NCI-H69 (cell line): Measurements from ENCODE around the gene CAMKMT.

ENCODE experiments used
- DNase-seq: peaks from one replicate; lab custom pipeline; 2025; lab: John Stamatoyannopoulos, UW

Gene CAMKMT

DNA sequence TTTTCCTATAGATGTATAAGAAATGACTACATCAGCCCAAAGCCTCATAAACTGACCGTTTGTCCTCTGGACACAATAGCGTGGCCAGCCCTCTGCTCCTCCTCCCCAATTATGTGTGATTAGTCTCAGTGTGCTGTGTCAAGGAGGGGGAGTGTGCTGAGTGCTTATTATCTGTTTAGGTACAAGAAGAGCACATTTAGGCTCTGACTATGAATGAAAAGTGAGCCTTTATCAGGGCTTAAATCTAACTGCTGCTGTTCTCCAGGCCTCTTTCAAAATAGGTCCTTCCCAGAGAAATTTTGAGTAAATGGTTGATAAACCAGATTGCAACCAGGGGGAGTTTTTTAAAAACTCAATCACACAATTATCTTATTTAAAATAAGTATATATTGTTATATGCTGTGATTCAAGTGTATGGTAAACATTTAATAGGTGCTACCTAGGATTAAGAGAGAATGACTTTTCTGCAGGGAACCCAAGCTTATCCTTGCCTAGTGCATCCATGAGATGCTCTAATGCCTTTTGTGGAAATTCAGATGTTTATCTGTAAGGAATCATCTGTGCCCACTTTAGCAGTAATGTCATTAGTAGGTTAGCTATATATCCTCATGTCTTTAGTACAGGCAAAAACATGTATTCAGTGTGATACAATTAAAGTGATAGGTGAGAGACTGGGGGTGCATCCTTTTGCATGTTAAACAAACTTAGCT lies 411.1 kb downstream of the CAMKMT start:
- DNase-seq: peak; percentile 96

DNA sequence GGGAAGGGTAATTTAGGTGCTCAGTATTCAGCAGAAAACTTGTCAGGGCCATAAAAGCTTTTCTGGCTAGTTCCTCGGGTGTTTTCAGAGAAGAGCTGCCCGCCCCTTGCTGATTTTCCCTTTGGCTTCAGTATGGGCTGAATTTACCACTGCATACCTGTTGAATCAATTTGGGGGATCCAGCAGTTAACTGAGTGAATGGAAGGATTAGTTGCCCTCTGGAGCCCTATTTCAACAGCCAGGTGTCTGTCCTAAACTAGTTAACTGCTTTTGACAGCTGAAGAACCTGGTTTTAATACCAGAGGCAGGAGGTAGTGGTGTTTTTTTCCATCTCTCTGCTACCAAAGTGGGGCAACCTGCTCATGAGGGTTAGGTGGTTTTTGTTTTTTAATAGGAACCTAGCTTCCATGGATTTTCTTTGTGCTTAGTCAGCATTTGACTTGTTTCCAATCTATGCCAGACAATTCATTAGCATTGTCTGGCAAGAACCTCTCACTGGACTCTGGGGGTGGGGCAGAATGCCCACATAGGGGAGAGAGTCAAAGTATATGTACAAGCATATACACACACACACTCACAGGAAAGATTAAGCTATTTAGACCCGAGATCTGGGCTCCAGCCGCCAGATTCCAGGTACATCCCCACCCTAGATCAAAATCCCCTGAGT lies 413.2 kb downstream of the CAMKMT start:
- DNase-seq: peak; percentile 90

DNA sequence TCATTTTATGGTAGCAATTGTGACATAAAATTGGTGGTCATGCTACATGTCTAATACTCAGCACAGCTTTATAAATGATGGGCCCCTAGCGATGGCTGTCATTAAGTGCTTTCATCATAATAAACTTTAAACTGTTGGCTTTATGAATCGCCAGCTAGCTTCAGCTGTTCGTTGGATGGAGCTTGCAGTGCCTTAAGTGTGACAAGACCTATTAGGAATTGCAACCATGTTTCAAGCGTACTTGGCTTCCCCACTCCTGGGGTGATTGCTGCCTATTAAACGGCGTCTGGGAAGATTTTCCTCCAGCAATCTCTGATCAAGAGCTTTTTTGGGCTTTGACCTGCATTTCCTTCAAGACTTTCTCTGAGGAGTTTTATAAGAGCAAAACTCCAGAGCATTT lies 415.3 kb downstream of the CAMKMT start:
- DNase-seq: peak; percentile 77

DNA sequence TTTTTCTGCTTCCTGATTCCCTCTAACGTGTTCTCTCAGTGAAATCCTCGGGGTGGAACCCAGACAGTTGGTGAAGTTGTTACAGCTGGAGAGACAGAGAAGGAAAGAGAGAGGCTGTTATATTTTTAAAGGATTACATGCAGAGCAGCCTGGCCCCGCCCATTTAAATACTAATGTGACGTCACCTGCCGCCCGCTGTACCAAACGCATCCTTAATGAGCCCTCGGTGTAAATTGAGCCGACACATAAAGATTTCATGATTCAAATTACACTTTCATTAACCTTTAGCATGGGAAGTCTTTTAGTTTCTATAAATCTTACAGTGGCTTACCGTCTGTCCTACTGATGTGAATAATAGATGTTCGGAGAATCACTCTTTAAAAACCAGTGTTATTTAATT lies 415.8 kb downstream of the CAMKMT start:
- DNase-seq: peak; percentile 95

DNA sequence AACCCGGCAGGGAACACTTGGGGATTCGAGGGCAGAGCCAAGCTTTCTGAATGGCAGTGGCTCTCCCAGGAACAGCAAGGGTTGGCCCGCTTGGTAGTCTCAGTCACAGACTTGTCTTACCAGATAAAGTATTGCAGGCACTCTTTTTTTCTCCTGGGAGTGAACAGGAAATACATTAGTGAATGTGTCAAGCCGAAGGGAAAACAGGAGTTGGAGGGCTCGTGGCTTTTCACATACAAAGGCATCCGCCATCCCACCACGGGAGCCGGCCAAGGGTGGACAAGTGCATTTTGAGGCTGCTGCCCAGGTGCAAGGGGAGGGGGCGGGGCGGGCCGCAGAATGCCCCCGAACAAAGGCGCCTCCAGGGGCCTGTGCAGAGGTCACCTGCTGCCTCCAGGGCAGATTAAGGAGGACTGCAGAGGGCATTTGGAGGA lies 416.5 kb downstream of the CAMKMT start:
- DNase-seq: peak; percentile 89

DNA sequence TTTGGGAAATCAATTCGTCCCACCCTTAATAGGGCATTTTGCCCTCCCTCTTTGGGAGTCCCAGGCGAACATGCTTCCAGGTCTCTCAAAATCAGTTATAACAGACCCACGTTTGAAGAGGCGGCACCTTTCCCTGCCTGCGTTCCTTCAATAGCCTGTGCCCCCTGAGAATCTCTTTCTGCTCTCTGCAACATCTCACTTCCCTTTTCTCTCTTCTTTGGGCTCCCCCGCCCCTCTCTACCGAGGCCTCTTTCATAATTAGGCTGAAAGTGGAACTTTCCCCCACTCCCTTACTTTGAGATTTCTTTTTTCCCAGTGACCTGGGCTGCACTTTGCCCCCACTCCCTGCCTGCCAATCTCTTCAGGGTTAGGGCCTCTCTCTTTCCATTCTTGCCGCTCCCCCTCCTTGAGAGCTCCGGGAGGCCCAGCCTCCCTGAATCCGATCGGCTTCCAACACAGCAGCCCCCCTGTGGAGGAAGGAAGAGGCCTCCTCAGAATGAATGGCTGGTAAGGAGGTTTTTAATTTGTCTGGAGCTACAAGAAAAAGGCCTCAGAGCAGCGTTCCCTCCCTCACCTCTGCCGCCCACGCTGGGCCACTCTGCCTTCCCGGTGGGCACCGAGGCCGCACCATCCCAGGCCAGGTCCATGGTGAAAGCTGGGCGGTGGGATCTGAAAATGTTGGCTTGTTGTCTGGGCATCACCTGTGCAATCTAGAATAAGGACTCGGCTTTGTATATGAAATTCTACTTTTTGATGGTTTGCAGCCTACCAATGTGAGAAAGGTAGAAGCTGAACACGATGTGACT lies 417.1 kb downstream of the CAMKMT start:
- DNase-seq: no peak

DNA sequence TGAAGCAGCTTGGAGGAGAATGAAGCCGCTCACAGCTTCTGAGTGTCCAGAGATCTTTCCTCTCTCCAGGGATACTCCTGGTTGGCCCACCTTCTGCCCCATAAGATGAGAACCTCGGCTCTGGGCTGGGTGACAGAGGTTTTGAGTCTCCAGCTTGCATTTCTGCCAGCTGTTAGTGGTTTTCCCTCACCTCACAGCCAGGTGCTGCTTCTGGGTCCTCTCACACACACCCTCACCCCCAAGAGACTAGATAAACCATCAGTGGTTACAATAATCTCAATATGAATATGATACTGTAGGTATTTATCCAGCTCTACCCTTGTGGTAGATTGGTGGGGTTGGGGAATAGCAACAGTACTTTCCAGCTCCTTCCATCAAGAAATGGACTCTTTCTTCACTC lies 418.0 kb downstream of the CAMKMT start:
- DNase-seq: no peak

DNA sequence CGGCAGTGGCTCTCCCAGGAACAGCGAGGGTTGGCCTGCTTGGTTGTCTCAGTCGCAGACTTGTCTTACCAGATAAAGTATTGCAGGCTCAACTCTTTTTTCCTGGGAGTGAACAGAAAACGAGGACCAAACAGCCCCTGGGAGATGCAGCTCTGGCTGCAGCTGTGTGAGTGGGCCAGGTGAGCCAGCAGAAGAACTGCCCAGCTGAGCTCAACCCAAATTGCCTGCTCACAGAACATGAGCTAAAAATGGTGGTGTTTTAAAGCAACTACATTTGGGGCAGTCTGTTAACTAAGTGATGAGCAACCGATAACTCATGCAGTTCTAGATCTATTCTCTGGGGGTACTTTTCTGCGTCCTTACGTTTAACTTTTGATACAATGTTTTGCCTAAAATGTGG lies 418.7 kb downstream of the CAMKMT start:
- DNase-seq: no peak

DNA sequence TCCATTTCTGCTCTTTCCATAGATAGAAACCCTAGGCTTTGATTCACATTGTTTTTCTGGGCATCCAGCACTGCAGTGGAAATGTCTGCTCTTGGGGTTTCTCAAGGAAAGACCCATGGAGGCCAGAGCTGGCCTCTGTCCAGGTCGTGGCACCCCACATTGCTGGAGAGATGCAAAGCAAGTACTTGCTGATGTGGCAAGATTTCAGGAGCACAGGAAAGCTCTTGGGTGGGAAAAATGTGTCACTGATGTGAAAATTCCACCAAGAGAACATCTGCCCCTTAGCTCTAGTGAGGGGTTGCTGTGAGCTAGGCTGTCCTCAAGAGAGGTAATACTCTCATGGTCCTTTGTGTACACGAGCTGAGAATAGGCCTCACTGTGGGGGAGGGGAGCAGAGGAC lies 423.7 kb downstream of the CAMKMT start:
- DNase-seq: no peak

DNA sequence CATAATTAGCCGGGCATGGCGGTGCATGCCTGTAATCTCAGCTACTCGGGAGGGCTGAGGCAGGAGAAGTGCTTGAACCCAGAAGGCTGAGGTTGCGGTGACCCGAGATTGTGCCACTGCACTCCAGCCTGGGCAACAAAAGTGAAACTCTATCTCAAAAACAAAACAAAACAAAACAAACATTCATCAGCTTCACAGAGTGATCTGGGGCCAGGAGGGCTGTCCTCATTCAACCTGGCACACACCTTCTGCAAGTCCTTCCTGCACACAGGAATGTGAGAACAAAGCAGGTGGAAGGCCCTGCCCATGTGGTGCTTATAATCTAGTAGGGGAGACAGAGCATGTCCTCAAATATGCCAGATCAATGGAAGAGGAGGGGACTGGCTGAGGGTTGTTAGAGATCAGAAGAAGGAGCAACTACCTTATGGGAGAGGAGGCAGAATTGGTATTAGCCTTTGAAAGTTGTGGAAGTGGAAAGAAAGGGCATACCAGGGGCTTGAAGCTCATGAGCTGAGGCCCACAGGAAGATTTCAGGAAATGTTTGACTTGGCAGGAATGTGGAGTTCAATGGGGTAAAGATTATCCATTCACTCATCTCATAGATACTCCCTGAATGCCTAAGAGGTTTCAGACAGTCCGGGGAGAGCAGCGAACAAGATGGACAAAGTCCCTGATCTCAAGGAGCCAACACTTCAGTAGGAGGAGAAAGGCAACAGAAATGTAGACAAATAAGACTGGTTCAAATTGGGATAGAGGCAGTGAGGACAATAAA lies 424.5 kb downstream of the CAMKMT start:
- no peak for DNase-seq

DNA sequence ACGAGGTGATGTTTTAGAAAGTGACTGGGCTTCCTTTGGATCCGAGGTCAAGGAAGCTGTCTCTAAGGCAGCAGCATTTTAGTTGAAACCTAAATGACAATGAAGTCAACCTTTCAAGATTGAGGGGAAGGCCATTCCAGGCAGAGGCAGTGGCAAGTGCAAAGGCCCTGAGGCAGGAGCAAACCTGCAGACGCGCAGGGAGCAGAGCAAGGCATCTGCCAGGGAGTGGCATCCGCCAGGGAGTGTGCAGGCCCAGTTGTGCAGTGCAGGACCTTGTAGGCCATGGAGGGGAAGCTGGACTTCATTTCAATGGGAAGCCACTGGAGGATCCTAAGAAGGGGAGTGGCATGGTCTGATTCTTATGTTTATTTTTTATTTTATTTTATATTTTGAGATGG lies 425.1 kb downstream of the CAMKMT start:
- DNase-seq: no peak

DNA sequence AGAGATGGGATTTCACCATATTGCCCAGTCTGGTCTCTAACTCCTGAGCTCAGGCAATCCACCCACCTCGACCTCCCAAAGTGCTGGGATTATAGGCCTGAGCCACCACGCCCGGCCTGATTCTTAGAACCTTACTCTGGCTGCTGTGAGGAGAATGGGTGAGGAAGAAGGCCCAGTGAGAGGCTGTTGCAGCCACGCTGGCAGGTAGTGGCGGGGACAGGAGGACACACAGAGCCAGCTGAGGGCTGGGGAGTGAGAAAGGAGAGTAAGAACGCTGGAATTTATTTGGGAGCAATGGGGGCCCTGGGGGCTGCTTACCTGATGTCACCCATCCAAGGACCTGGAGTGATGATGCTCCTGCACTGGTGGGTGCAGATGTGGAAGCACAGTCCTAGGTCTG lies 425.9 kb downstream of the CAMKMT start:
- DNase-seq: no peak

DNA sequence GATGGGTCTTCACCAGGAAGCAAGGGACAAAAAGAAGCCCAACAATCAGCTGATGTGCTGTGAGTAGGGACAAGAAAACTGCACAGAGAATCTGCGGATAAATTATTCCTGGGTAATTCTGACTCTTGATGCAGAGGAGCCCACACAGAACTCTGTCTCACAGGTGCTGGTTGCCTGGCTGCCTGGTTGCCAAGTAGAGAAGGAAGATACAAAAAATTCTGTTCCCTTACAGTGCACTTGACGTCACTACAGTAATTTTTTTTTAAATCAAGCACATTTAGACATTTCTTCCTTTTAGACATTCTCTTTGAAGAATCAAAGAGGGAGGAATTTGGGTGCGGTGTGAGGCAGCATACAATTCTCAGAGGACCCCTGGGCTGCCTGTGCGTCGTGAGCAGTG lies 427.7 kb downstream of the CAMKMT start:
- DNase-seq: no peak

DNA sequence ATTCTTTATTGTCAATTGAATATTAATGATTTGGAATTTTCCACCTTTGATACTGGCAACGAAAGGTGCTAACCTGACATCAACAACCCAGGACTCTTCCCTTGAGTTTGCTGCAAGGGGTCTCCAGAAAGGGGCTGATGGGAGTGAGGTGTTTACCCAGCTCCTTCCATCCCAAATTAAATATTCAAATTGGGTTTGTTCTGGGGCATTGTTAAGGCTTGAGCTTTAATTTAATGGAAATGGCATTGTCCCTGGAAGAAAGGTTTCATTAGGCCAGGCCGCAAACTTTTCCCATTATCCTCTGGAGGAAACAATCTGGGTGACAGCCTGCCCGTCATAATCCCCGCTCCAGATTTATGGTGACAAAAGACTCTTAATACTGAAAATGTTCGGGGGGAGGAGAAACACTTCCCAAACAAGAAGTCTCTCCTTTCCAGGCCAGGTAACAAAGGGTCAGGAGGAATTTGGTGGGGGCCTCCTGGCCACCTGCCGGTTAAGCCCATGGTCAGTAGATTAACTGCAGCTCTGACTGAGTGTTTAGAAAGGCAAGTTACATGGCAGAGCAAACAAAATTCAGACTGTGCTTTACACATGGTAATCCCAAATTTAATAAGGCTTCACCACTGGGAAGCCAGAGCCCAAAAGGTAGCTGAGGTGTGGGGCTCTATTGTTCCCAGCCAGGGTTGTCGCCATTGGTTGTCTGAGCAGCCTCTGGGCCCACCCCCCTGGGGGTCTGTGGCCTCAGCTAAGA lies 428.4 kb downstream of the CAMKMT start:
- no peak for DNase-seq

DNA sequence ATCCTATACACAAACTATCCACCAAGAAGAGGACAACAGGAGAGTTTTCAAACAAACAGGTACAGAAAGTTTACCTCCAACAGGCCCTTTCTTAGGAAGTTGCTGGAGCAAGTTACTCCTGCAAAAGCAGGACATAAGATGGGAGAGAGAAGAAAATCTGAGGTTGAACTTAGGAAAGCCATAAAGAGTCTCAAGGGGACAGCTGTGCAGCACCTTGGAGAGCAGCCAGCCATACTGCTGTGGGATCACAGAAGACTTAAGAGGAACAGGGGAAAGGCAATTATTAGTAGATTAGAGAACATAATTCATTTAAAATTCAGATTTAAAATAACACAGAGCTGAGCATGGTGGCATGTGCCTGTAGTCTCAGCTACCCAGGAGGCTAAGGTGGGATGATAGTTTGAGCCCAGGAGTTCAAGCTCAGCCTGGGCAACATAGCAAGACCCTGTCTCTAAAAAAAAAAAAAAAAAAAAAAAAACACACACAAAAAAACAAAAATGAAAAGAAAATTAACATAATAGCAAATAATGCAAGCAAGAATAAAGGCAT lies 431.6 kb downstream of the CAMKMT start:
- DNase-seq: peak; percentile 54

DNA sequence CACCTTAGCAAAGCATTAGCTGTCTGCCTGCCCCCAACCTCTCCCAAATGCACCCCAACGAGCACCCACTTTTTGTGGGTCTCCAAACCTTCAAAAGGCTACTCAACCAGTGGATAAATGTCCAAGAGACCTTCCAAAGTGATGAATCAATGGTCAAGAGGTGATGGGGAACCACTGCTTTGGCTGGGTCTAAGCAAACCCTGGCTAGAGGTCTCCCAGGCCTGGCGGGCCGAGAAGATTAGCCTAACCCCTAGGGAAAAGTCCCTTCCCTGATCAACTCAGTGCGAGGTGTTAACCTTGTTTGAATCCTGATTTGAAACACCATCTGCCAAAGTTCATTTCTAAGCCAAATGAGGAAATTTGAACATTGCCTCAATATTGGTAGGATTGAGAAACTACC lies 435.0 kb downstream of the CAMKMT start:
- DNase-seq: no peak

DNA sequence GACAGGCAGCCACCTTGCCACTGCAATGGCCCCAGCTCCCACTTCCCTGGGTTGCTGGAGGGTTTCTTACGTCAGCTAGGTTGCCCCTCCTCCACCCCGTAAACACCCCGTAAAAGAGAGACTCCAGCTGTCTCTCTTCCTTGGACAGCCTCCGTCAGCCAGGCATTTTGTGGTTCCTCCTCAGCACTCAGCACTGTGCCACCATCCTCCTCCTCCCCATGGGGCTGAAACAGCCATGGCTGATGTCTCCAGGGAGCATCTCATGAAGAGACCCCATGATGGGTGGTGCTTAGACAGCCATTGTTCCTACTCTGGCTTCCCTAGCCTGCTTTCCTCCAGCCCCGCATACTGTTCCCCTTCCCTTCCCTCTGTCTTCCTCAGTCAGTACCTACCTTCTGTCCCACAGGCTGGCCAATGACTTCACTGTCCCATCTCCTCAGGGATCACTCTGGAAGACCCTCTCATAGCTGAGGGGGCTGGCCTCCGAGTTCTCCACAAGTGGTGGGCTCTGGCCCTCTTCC lies 436.5 kb downstream of the CAMKMT start:
- no peak for DNase-seq

DNA sequence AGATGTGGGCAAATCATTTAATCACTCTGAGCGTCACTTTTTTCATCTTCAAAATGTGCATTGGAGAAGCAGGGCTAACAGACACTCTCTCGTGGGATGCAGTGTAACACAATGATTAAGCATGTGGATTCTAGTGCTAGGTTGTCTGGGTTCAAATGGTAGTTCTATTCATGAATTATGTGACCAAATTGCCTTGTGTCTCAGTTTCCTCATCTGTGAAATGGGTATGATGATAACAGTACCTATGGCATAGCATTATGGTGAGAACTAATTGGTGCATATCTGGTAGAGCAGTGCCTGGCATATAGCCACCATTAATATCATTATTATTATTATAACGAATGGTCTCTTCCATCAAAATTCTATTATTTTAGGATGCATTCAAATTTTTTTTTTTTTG lies 437.4 kb downstream of the CAMKMT start:
- no peak for DNase-seq

DNA sequence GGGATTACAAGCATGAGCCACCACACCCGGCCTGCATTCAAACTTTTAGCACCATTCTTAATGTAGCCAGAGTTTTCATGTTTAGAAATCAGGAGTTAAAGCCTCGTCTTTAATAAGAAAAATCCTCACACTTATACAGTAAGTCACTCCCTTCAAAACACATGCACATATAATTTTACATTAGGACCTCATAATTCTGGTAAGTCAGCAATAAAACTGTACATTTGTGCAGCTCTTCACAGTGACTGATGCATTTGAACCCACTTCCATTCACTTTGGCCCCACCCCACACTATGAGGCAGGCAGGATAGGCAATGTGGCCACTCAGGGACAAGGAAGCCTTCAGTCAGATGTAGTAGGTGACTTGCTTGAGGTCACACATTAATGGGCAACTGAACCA lies 438.0 kb downstream of the CAMKMT start:
- DNase-seq: no peak

DNA sequence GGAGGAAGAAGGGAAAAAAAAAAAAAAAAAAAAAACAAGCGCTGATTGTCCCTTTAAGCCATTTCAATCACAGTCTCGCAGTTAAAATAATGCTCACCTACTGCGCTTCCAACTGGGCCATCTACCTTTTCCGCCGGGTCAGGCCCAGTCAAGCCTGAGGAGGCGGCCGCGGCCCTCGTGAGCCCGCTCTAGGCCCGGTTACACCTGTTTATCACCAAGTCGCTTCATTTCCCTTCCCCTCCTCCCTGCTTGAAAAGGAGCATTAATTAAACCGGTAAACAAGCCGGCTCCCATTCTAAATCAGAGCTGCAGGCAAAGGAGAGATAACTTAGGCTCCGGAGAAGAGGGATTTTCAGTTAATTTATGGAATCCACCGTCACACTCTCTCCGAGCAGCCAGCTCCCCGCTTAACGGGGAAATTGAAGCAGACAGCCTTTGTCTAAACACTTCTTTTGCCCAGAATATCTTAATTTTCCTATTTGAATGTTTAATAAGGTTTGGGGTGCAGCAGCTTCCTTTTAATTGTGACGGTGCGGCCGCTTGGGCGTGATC lies 439.6 kb downstream of the CAMKMT start:
- no peak for DNase-seq
